Ovary (tissue), 3 donors: Measurements from ENCODE around the gene CDH23.

Experiments used
- POLR2A ChIP-seq: fragments of 450-650 bp; IDR thresholded peaks from one replicate; pipeline ENCODE4 v1.6.1; 2017; ENCODE audit warnings: antibody characterized with exemption, mild to moderate bottlenecking, moderate library complexity
- TF ChIP-seq, protein P1 (sequence below), 3 donors: fragments of 450-650 bp in 2 of 3; fragments of 200-600 bp in 1 of 3; IDR thresholded peaks; one replicate each; pipeline versions ENCODE4 v1.5.1 to v1.8.0; 2016 to 2022; ENCODE audit warnings: antibody characterized with exemption in 3 of 3, mild to moderate bottlenecking in 1 of 3
- donor health status: DM: no; HTN: no; CAD: no.

DNA sequence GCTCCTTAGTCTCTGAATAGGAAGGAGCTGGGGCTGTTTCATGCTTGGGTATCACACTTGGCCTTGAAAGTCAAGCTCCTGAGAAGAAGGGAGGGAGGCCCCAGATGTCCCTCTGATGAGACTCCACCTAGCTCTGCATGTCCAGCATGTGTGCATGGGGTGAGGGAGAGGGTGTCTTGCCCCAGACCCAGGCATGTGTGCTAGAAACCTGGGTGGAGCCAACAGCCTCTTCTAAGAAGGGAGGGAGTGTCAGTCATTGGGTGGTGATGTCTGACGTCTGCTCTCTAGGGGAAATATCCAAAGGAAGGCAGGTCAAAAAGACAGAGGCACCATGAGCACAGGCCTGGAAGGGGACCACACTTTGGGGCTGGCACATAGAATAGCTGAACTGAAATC, 159.0 kb downstream of the CDH23 start:
- TF ChIP-seq, protein P1, sequence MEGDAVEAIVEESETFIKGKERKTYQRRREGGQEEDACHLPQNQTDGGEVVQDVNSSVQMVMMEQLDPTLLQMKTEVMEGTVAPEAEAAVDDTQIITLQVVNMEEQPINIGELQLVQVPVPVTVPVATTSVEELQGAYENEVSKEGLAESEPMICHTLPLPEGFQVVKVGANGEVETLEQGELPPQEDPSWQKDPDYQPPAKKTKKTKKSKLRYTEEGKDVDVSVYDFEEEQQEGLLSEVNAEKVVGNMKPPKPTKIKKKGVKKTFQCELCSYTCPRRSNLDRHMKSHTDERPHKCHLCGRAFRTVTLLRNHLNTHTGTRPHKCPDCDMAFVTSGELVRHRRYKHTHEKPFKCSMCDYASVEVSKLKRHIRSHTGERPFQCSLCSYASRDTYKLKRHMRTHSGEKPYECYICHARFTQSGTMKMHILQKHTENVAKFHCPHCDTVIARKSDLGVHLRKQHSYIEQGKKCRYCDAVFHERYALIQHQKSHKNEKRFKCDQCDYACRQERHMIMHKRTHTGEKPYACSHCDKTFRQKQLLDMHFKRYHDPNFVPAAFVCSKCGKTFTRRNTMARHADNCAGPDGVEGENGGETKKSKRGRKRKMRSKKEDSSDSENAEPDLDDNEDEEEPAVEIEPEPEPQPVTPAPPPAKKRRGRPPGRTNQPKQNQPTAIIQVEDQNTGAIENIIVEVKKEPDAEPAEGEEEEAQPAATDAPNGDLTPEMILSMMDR (IDR thresholded peaks at IDR 0.05) = no peak
- TF ChIP-seq POLR2A = no peak
